ENCODE results near the gene SCN2A.

SCN2A gene

GRCh38 chr2:165417009-165417408 lies 177.8 kb downstream of the SCN2A start:
- POLR2A ChIA-PET: no interaction called here
- DNase-seq (ENCODE audit: extremely low spot score): no peak
- TF ChIP-seq L3MBTL2 (conservative IDR thresholded peaks at IDR 0.05) (no peak), FOXA1 (IDR thresholded peaks at IDR 0.05) (no peak), ZNF384 (IDR thresholded peaks at IDR 0.05) (no peak), SP1 (IDR thresholded peaks at IDR 0.05) (no peak), FOXM1 (IDR thresholded peaks at IDR 0.05; ENCODE audit: borderline replicate concordance) (no peak)
- CTCF ChIA-PET: no interaction called here

GRCh38 chr2:165420231-165420630 lies 181.0 kb downstream of the SCN2A start:
- no peak for DNase-seq (ENCODE audit: extremely low spot score)
- CTCF ChIA-PET: no interaction called here
- TF ChIP-seq ELF4 (IDR thresholded peaks at IDR 0.05) (no peak), FOXA1 (IDR thresholded peaks at IDR 0.05) (no peak), PKNOX1 (IDR thresholded peaks at IDR 0.05) (no peak), CTBP1 (IDR thresholded peaks at IDR 0.05; ENCODE audit: borderline replicate concordance) (no peak), ZNF384 (IDR thresholded peaks at IDR 0.05) (no peak), FOXM1 (IDR thresholded peaks at IDR 0.05; ENCODE audit: borderline replicate concordance) (no peak), NFRKB (IDR thresholded peaks at IDR 0.05) (no peak), L3MBTL2 (conservative IDR thresholded peaks at IDR 0.05) (no peak), FOXK2 (IDR thresholded peaks at IDR 0.05) (no peak), LEF1 (IDR thresholded peaks at IDR 0.05; ENCODE audit: borderline replicate concordance) (no peak), SP1 (IDR thresholded peaks at IDR 0.05) (no peak), HDGF (IDR thresholded peaks at IDR 0.05; ENCODE audit: borderline replicate concordance) (no peak), TARDBP (IDR thresholded peaks at IDR 0.05) (no peak), SUZ12 (IDR thresholded peaks at IDR 0.05) (no peak), ARNT (IDR thresholded peaks at IDR 0.05) (no peak)
- POLR2A ChIA-PET: no interaction called here

GRCh38 chr2:165423081-165423480 lies 183.9 kb downstream of the SCN2A start:
- ChIA-PET CTCF (no interaction called here), POLR2A (no interaction called here)
- TF ChIP-seq ARNT (IDR thresholded peaks at IDR 0.05): no peak
- no peak for TF ChIP-seq PKNOX1 (IDR thresholded peaks at IDR 0.05)
- no peak for TF ChIP-seq LEF1 (IDR thresholded peaks at IDR 0.05; ENCODE audit: borderline replicate concordance)
- no peak for TF ChIP-seq FOXA1 (IDR thresholded peaks at IDR 0.05)
- no peak for TF ChIP-seq SUZ12 (IDR thresholded peaks at IDR 0.05)
- no peak for TF ChIP-seq ZNF384 (IDR thresholded peaks at IDR 0.05)
- no peak for TF ChIP-seq ELF4 (IDR thresholded peaks at IDR 0.05)
- TF ChIP-seq FOXM1 (IDR thresholded peaks at IDR 0.05; ENCODE audit: borderline replicate concordance): no peak
- TF ChIP-seq CTBP1 (IDR thresholded peaks at IDR 0.05; ENCODE audit: borderline replicate concordance): no peak
- no peak for DNase-seq (ENCODE audit: extremely low spot score)

GRCh38 chr2:165425556-165425955 lies 186.3 kb downstream of the SCN2A start:
- TF ChIP-seq TARDBP (IDR thresholded peaks at IDR 0.05): no peak
- no peak for TF ChIP-seq LEF1 (IDR thresholded peaks at IDR 0.05; ENCODE audit: borderline replicate concordance)
- TF ChIP-seq NFRKB (IDR thresholded peaks at IDR 0.05): no peak
- TF ChIP-seq FOXM1 (IDR thresholded peaks at IDR 0.05; ENCODE audit: borderline replicate concordance): no peak
- no peak for TF ChIP-seq PKNOX1 (IDR thresholded peaks at IDR 0.05)
- TF ChIP-seq HDGF (IDR thresholded peaks at IDR 0.05; ENCODE audit: borderline replicate concordance): no peak
- TF ChIP-seq SUZ12 (IDR thresholded peaks at IDR 0.05): no peak
- TF ChIP-seq CTBP1 (IDR thresholded peaks at IDR 0.05; ENCODE audit: borderline replicate concordance): no peak
- no peak for TF ChIP-seq L3MBTL2 (conservative IDR thresholded peaks at IDR 0.05)
- TF ChIP-seq ZNF384 (IDR thresholded peaks at IDR 0.05): no peak
- POLR2A ChIA-PET: no interaction called here
- CTCF ChIA-PET: no interaction called here
- DNase-seq (ENCODE audit: extremely low spot score): no peak

- DNase-seq (ENCODE audit: extremely low spot score): no peak
- TF ChIP-seq FOXK2 (IDR thresholded peaks at IDR 0.05) (no peak), LEF1 (IDR thresholded peaks at IDR 0.05; ENCODE audit: borderline replicate concordance) (no peak), SUZ12 (IDR thresholded peaks at IDR 0.05) (no peak)
- ChIA-PET POLR2A (no interaction called here), CTCF (no interaction called here)
Measured at GRCh38 chr2:165427686-165428085, 188.5 kb downstream of the SCN2A start.

GRCh38 chr2:165428926-165429325 lies 189.7 kb downstream of the SCN2A start:
- ChIA-PET POLR2A (no interaction called here), CTCF (no interaction called here)
- no peak for DNase-seq (ENCODE audit: extremely low spot score)

GRCh38 chr2:165431014-165431413 lies 191.8 kb downstream of the SCN2A start:
- no peak for TF ChIP-seq FOXK2 (IDR thresholded peaks at IDR 0.05)
- no peak for TF ChIP-seq LEF1 (IDR thresholded peaks at IDR 0.05; ENCODE audit: borderline replicate concordance)
- no peak for TF ChIP-seq L3MBTL2 (conservative IDR thresholded peaks at IDR 0.05)
- TF ChIP-seq TARDBP (IDR thresholded peaks at IDR 0.05): no peak
- no peak for TF ChIP-seq NFRKB (IDR thresholded peaks at IDR 0.05)
- no peak for TF ChIP-seq FOXM1 (IDR thresholded peaks at IDR 0.05; ENCODE audit: borderline replicate concordance)
- TF ChIP-seq FOXA1 (IDR thresholded peaks at IDR 0.05): no peak
- TF ChIP-seq SP1 (IDR thresholded peaks at IDR 0.05): no peak
- no peak for TF ChIP-seq PKNOX1 (IDR thresholded peaks at IDR 0.05)
- no peak for TF ChIP-seq ELF4 (IDR thresholded peaks at IDR 0.05)
- TF ChIP-seq ARNT (IDR thresholded peaks at IDR 0.05): no peak
- TF ChIP-seq ZNF384 (IDR thresholded peaks at IDR 0.05): no peak
- TF ChIP-seq HDGF (IDR thresholded peaks at IDR 0.05; ENCODE audit: borderline replicate concordance): no peak
- TF ChIP-seq CTBP1 (IDR thresholded peaks at IDR 0.05; ENCODE audit: borderline replicate concordance): no peak
- no peak for TF ChIP-seq BHLHE40 (IDR thresholded peaks at IDR 0.05; ENCODE audit: borderline replicate concordance)
- TF ChIP-seq SUZ12 (IDR thresholded peaks at IDR 0.05): no peak
- ChIA-PET CTCF (no interaction called here), POLR2A (no interaction called here)
- DNase-seq (ENCODE audit: extremely low spot score): no peak

More at GRCh38 chr2:165428926-165429325, 189.7 kb downstream of the SCN2A start:
- no peak for TF ChIP-seq FOXK2 (IDR thresholded peaks at IDR 0.05)
